ENCODE measurements around the gene DOK3.

DNA sequence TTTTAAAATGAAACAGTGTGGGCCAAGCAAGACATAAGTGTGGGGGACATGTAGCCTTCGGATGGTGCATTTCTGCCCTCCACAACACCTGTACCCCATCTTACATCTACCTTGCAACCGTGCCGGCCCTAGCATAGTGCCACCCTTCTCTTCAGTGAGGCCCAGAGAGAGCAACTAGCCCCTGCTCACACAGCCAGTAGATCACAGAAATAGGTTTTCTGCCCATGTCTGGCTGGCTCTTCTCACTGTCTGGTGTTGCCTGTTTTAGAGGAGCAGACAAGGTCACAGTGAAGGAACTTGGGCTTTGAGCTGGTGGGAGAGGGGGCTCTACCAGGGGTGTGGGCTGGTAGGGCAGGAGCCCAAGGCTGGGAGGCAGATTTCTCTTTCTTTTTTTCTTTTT lies 23.4 kb downstream of the DOK3 start:
- TF ChIP-seq, protein P1, sequence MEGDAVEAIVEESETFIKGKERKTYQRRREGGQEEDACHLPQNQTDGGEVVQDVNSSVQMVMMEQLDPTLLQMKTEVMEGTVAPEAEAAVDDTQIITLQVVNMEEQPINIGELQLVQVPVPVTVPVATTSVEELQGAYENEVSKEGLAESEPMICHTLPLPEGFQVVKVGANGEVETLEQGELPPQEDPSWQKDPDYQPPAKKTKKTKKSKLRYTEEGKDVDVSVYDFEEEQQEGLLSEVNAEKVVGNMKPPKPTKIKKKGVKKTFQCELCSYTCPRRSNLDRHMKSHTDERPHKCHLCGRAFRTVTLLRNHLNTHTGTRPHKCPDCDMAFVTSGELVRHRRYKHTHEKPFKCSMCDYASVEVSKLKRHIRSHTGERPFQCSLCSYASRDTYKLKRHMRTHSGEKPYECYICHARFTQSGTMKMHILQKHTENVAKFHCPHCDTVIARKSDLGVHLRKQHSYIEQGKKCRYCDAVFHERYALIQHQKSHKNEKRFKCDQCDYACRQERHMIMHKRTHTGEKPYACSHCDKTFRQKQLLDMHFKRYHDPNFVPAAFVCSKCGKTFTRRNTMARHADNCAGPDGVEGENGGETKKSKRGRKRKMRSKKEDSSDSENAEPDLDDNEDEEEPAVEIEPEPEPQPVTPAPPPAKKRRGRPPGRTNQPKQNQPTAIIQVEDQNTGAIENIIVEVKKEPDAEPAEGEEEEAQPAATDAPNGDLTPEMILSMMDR (IDR thresholded peaks at IDR 0.05) = no peak
- TF ChIP-seq POLR2A (IDR thresholded peaks at IDR 0.05; ENCODE audit: low read length) = no peak
- TF ChIP-seq RNF2 (IDR thresholded peaks at IDR 0.05; ENCODE audit: borderline replicate concordance, low read depth) = no peak
- no peak for TF ChIP-seq TP53 (CRISPR knock-in tag; IDR thresholded peaks at IDR 0.05)
- TF ChIP-seq, protein P2, sequence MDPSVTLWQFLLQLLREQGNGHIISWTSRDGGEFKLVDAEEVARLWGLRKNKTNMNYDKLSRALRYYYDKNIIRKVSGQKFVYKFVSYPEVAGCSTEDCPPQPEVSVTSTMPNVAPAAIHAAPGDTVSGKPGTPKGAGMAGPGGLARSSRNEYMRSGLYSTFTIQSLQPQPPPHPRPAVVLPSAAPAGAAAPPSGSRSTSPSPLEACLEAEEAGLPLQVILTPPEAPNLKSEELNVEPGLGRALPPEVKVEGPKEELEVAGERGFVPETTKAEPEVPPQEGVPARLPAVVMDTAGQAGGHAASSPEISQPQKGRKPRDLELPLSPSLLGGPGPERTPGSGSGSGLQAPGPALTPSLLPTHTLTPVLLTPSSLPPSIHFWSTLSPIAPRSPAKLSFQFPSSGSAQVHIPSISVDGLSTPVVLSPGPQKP (IDR thresholded peaks at IDR 0.05; ENCODE audit: low read depth, low read length) = no peak

Measured in A549 (cell line).